A172 (cell line): ENCODE results near the gene ATG16L2. TPM values are rescaled to one million over a fixed set of nuclear protein-coding genes. Genes with fewer than 3 reads are reported as not detected.

Source experiments
- total RNA-seq: library from RNA; depleted of rRNA; stranded (reverse); fragments of >200 nt; shearing (Covaris generic); gene quantifications from 2 replicates; pipeline ENCODE4 v1.2.3, GENCODE V29; 2014; rRNA removed

The ATG16L2 gene
- total RNA-seq, 1 experiment from 2014 or later = 46.5 TPM

Other genes with a start within 250 kb of the ATG16L2 start
- 6.5 and 8.8 TPM in 2 replicates for gene PDE2A, start 140.0 kb upstream of the ATG16L2 start, total RNA-seq
- gene ARAP1, start 62.0 kb upstream of the ATG16L2 start, total RNA-seq = 54.4 and 61.7 TPM in 2 replicates
- 56.8 and 60.2 TPM in 2 replicates for gene STARD10, start 20.4 kb upstream of the ATG16L2 start, total RNA-seq